ENCODE results near the gene BRF1.

BRF1 gene

GRCh38 chr14:105260959-105261358, 39.8 kb downstream of the BRF1 start:
- DNase-seq (ENCODE audit: low read depth), result no peak

- DNase-seq (ENCODE audit: low read depth), result no peak
These were observed 42.0 kb downstream of the BRF1 start for GRCh38 chr14:105258846-105259245.

GRCh38 chr14:105257464-105257863, 43.3 kb downstream of the BRF1 start:
- no peak for DNase-seq (ENCODE audit: low read depth)

GRCh38 chr14:105256292-105256960, 44.4 kb downstream of the BRF1 start:
- DNase-seq (ENCODE audit: low read depth), result no peak

GRCh38 chr14:105255021-105255507, 45.7 kb downstream of the BRF1 start:
- DNase-seq (ENCODE audit: low read depth), result no peak

GRCh38 chr14:105253329-105253682, 47.5 kb downstream of the BRF1 start:
- DNase-seq (ENCODE audit: low read depth), result no peak

- no peak for DNase-seq (ENCODE audit: low read depth)
These were observed 48.1 kb downstream of the BRF1 start for GRCh38 chr14:105252552-105253328.

- DNase-seq (ENCODE audit: low read depth), result no peak
These were observed 48.9 kb downstream of the BRF1 start for GRCh38 chr14:105251920-105252319.

- DNase-seq (ENCODE audit: low read depth), result no peak
These were observed 49.8 kb downstream of the BRF1 start for GRCh38 chr14:105250986-105251385.

- no peak for DNase-seq (ENCODE audit: low read depth)
These were observed 50.8 kb downstream of the BRF1 start for GRCh38 chr14:105250008-105250366.

DNA sequence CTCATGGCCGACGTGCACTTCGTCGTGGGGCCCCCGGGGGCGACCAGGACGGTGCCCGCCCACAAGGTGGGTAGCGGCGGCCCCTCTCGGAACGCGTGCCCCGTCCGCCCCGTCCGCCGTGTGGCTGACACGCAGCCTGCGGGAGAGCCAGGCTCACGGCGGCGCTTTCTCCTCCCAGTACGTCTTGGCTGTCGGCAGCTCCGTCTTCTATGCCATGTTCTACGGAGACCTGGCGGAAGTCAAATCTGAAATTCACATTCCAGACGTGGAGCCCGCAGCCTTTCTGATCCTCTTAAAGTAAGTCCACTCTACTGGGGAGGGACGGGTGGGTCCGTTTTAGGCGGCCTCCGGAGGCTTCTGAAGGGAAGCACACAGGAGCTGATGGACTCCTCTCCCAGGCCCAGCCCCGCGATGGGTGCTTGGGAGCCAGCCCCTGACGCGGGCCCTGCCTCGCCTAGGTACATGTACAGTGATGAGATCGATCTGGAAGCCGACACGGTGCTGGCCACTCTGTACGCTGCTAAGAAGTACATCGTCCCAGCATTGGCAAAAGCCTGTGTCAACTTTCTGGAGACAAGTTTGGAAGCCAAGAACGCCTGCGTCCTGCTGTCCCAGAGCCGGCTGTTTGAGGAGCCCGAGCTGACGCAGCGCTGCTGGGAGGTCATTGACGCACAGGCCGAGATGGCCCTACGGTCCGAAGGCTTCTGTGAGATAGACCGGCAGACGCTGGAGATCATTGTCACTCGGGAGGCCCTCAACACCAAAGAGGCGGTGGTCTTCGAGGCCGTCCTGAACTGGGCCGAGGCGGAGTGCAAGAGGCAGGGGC, 51.4 kb downstream of the BRF1 start:
- DNase-seq (ENCODE audit: low read depth), result no peak

DNA sequence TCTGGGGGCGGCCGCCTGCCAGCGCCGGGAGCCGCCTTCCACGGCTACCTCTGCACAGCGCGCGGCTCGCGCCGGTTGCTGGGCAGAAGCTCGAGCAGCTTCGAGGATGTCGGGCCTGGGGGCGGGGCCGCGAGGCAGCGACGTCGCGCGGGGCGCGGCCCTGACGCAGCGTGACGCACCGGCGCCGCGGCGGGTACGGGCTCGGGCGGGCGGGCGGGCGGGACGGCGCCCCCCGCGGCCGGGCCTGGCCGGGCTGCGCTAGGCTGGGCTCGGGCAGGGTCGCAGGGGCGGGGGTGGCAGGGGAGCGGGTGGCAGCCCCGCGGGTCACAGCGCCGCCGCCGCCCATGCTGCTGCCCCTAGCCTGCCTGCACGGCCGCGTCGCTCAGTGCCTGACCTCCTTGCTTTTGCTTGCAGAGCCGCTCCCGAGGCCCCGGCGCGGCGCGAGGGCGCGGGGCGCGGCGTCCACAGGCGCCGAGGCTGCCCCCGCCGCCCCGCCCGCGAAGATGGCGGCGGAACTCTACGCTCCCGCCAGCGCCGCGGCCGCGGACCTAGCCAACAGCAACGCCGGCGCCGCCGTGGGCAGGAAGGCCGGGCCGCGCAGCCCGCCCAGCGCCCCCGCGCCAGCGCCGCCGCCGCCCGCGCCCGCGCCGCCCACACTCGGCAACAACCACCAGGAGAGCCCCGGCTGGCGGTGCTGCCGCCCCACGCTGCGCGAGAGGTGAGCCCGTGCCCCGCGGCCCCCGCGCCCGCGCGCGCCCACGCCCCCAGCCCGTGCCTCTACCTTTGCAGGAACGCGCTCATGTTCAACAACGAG, 52.2 kb downstream of the BRF1 start, which contains the start of gene BTBD6:
BTBD6 (plus strand) TSS at position 166 of the 814 bp plus-strand sequence; CDS start at position 345, 179 bp downstream.
- DNase-seq (ENCODE audit: low read depth), result peak; percentile 27

GRCh38 chr14:105247715-105248367, 53.0 kb downstream of the BRF1 start:
- DNase-seq (ENCODE audit: low read depth), result no peak

DNA sequence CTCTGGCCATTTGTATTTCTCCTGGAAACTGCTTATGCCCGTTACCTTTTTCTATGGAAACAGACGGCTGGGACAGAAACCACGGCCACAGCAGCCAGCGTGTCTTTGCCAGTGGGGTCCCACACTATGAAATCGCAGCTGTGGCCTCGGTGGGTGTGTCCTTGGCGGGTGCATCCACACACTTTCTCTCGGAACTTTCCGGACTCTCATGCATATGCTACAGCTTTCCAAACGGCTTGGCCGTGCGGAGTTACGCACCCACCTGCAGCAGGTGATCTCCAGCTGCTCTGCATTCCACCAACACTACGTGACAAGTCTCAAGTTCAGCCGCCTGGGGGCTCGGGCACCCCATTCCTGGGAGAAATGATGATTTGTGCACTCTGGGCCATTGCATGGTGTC, 53.8 kb downstream of the BRF1 start:
- DNase-seq (ENCODE audit: low read depth), result no peak

DNA sequence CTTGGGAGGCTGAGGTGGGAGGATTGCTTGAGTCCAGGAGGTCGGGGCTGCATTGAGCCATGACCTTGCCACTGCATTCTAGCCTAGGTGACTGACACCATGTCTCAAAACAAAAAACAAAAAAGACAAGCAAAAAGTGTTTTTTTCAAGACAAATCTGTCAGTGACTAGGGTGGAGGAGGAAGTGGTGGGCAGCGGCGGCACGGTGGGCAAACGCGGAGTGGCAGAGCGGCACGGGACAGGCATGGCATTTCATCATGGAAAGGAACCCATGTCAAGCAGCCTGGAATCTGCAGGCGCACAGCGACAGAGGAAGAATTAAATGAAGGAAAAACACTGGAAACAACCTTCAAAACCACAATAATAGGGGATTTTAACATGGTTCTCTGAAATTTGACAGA, 56.5 kb downstream of the BRF1 start:
- no peak for DNase-seq (ENCODE audit: low read depth)

GRCh38 chr14:105241641-105242040, 59.2 kb downstream of the BRF1 start:
- no peak for DNase-seq (ENCODE audit: low read depth)

DNA sequence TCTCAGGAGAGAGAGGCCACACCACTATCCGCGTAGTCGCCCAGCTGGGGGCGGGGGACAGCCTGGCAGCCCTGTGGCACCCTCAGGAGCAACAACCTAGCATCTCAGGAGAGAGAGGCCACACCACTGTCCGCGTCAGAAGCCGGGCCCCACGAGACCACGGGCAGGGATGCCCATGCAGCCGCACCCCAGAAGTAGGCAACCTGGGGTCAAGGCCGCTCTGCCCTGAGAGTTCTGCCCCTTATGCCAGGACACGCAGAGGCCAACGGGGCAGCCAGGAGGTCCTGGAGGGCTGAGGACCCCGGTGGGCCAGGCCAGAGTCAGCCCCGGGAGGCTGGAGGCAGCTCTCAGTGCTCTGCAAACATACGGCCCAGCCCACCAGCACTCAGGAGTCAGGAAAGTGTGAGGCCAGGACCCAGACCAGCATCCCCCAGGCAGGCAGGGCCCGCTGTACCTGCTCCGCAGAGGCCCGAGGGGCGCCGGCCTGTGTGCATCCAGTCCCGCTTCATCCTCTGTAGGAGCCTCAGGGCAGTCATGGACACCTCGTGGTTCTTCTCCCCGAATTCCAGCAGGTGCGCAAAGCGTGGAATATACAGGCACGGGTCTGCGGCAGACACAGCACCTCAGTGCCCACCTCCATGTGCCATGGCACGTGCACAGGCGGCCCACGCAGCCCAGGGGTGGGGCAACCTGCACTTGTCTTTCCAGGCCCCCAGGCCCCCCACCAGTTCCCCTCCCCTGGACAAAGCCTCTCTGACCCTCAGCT, 59.8 kb downstream of the BRF1 start:
- DNase-seq (ENCODE audit: low read depth), result no peak

DNA sequence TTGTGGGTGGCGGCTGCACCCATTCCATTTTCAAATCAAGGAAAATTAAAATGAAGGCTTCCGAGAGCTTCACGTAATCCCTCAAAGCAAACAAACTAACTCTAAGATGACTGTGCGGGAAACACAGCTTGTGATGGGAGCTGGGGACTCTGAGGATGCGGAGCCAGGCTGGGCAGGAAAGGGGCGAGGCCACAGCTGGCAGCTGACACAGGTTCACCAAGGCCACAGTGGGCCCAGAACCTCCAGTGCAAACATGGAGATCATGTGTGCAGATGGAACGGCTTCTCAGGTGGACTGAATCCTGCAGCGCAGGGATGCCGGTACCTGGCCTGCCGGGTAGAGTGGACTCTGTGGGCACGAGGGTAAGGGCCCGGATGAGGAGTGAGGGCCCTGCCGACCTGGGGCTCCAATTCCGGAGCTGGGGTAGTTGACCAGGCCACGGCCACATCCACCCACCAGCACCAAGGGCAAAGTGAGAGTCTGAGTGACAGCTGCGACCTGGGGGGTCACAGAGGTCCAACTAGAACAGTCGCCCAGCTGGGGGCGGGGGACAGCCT, 71.6 kb downstream of the BRF1 start:
- no peak for DNase-seq (ENCODE audit: low read depth)

GRCh38 chr14:105228562-105228961, 72.2 kb downstream of the BRF1 start:
- DNase-seq (ENCODE audit: low read depth), result no peak

DNA sequence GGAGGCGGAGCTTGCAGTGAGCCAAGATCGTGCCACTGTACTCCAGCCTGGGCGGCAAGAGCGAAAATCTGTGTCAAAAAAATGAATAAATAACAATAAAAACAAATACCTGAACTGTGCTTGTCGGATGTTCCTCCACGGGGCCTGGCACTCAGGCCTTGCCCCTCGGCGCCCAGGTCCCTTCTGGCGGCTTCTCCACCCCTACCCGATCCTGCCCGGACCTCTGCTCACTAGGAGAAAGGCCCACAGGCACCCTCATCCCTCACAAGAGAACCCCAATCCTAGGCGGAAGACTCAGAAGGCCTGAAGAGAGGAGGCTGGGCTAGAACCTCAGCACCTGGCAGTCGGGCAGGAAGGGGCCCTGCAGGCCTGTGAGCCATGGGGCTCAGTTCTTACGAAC, 73.5 kb downstream of the BRF1 start:
- no peak for DNase-seq (ENCODE audit: low read depth)
